Stomach smooth muscle (tissue), 2 donors: Measurements from ENCODE around the gene FAR2.

Experiments
- H3K27ac ChIP-seq: one replicate; pipeline ENCODE4 v1.7.0; 2013; ENCODE audit warnings: mild to moderate bottlenecking, low read length, inconsistent platforms
- H3K27me3 ChIP-seq, 2 donors: one replicate each; pipeline ENCODE4 v1.7.0; 2013; ENCODE audit warnings: low read length in 2 of 2; ENCODE audit not compliant: insufficient read depth in 2 of 2, control insufficient read depth in 1 of 2
- H3K36me3 ChIP-seq, 2 donors: one replicate each; pipeline ENCODE4 v1.7.0; 2013; ENCODE audit warnings: low read length in 2 of 2; ENCODE audit not compliant: control insufficient read depth in 2 of 2, insufficient read depth in 2 of 2
- H3K4me1 ChIP-seq: one replicate; pipeline ENCODE4 v1.7.0; 2013; ENCODE audit warnings: low read length; ENCODE audit not compliant: control insufficient read depth, insufficient read depth
- H3K4me3 ChIP-seq, 2 donors: one replicate each; pipeline ENCODE4 v1.7.0; 2013; ENCODE audit warnings: low read length in 2 of 2
- H3K9ac ChIP-seq, 2 donors: one replicate each; pipeline ENCODE4 v1.7.0; 2013; ENCODE audit warnings: low read length in 2 of 2, mild to moderate bottlenecking in 1 of 2
- H3K9me3 ChIP-seq, 2 donors: one replicate each; pipeline ENCODE4 v1.7.0; 2013; ENCODE audit warnings: low read length in 2 of 2; ENCODE audit not compliant: control insufficient read depth in 2 of 2
- donor health status: healthy.
- donor health status: Pancreatic carcinoma.

The FAR2 gene

GRCh38 chr12:29223426-29223825 is 74.3 kb downstream of the FAR2 start:
- Histone ChIP-seq H3K27me3 (no peaks in the 10 kb centered on the region), H3K9ac (no peak overlapping the region), H3K4me3 (no peak overlapping the region), H3K36me3 (no peaks in the 10 kb centered on the region), H3K27ac (no peak overlapping the region), H3K4me1 (no peaks in the 10 kb centered on the region), H3K9me3 (peaks cover 0 to 7% of the 10 kb centered on the region in 2 donors)

- Histone ChIP-seq H3K9ac (no peak overlapping the region), H3K9me3 (peaks cover 0 to 7% of the 10 kb centered on the region in 2 donors), H3K27ac (no peak overlapping the region), H3K4me1 (no peaks in the 10 kb centered on the region), H3K36me3 (no peaks in the 10 kb centered on the region), H3K27me3 (no peaks in the 10 kb centered on the region), H3K4me3 (no peak overlapping the region)
Measured at GRCh38 chr12:29223956-29224543, 75.0 kb downstream of the FAR2 start.

- no peak overlapping the region for H3K9ac ChIP-seq
- H3K4me3 ChIP-seq: no peak overlapping the region
- H3K27ac ChIP-seq: no peak overlapping the region
- H3K36me3 ChIP-seq: no peaks in the 10 kb centered on the region
- no peaks in the 10 kb centered on the region for H3K4me1 ChIP-seq
- no peaks in the 10 kb centered on the region for H3K27me3 ChIP-seq
- H3K9me3 ChIP-seq: peaks cover 0 to 7% of the 10 kb centered on the region in 2 donors
Measured at GRCh38 chr12:29224572-29224971, 75.5 kb downstream of the FAR2 start.

- H3K9ac ChIP-seq: no peak overlapping the region
- H3K4me1 ChIP-seq: no peaks in the 10 kb centered on the region
- H3K9me3 ChIP-seq: peaks cover 0 to 7% of the 10 kb centered on the region in 2 donors
- no peak overlapping the region for H3K4me3 ChIP-seq
- no peaks in the 10 kb centered on the region for H3K36me3 ChIP-seq
- no peaks in the 10 kb centered on the region for H3K27me3 ChIP-seq
- no peak overlapping the region for H3K27ac ChIP-seq
Measured at GRCh38 chr12:29225834-29226233, 76.8 kb downstream of the FAR2 start.

- Histone ChIP-seq H3K36me3 (no peaks in the 10 kb centered on the region), H3K27ac (no peak overlapping the region), H3K4me1 (no peaks in the 10 kb centered on the region), H3K9ac (no peak overlapping the region), H3K27me3 (no peaks in the 10 kb centered on the region), H3K9me3 (peaks cover 0 to 4% of the 10 kb centered on the region in 2 donors), H3K4me3 (no peak overlapping the region)
Measured at GRCh38 chr12:29226616-29227015, 77.5 kb downstream of the FAR2 start.

GRCh38 chr12:29228474-29229157 is 79.5 kb downstream of the FAR2 start:
- H3K36me3 ChIP-seq: no peaks in the 10 kb centered on the region
- no peak overlapping the region for H3K9ac ChIP-seq
- H3K4me3 ChIP-seq: no peak overlapping the region
- H3K4me1 ChIP-seq: no peaks in the 10 kb centered on the region
- no peaks in the 10 kb centered on the region for H3K9me3 ChIP-seq
- H3K27ac ChIP-seq: no peak overlapping the region
- no peaks in the 10 kb centered on the region for H3K27me3 ChIP-seq

- Histone ChIP-seq H3K4me1 (no peaks in the 10 kb centered on the region), H3K9ac (no peak overlapping the region), H3K27ac (no peak overlapping the region), H3K4me3 (no peak overlapping the region), H3K27me3 (no peaks in the 10 kb centered on the region), H3K36me3 (no peaks in the 10 kb centered on the region), H3K9me3 (no peaks in the 10 kb centered on the region)
Measured at GRCh38 chr12:29229158-29229505, 80.1 kb downstream of the FAR2 start.

GRCh38 chr12:29229937-29230336 is 80.9 kb downstream of the FAR2 start:
- no peaks in the 10 kb centered on the region for H3K27me3 ChIP-seq
- H3K9ac ChIP-seq: no peak overlapping the region
- no peak overlapping the region for H3K4me3 ChIP-seq
- no peaks in the 10 kb centered on the region for H3K9me3 ChIP-seq
- no peaks in the 10 kb centered on the region for H3K4me1 ChIP-seq
- no peaks in the 10 kb centered on the region for H3K36me3 ChIP-seq
- no peak overlapping the region for H3K27ac ChIP-seq

GRCh38 chr12:29230800-29231560 is 81.9 kb downstream of the FAR2 start:
- no peaks in the 10 kb centered on the region for H3K27me3 ChIP-seq
- no peak overlapping the region for H3K9ac ChIP-seq
- no peak overlapping the region for H3K27ac ChIP-seq
- H3K36me3 ChIP-seq: no peaks in the 10 kb centered on the region
- no peaks in the 10 kb centered on the region for H3K4me1 ChIP-seq
- no peak overlapping the region for H3K4me3 ChIP-seq
- H3K9me3 ChIP-seq: no peaks in the 10 kb centered on the region

- H3K27me3 ChIP-seq: no peaks in the 10 kb centered on the region
- no peak overlapping the region for H3K27ac ChIP-seq
- H3K9me3 ChIP-seq: no peaks in the 10 kb centered on the region
- H3K4me1 ChIP-seq: no peaks in the 10 kb centered on the region
- no peak overlapping the region for H3K9ac ChIP-seq
- no peaks in the 10 kb centered on the region for H3K36me3 ChIP-seq
- H3K4me3 ChIP-seq: no peak overlapping the region
Measured at GRCh38 chr12:29232086-29232485, 83.0 kb downstream of the FAR2 start.

- Histone ChIP-seq H3K4me3 (no peak overlapping the region), H3K9me3 (no peaks in the 10 kb centered on the region), H3K9ac (no peak overlapping the region)
Measured at GRCh38 chr12:29234552-29234951, 85.5 kb downstream of the FAR2 start.

More at GRCh38 chr12:29234552-29234951, 85.5 kb downstream of the FAR2 start:
- no peaks in the 10 kb centered on the region for H3K36me3 ChIP-seq
- no peak overlapping the region for H3K27ac ChIP-seq
- no peaks in the 10 kb centered on the region for H3K4me1 ChIP-seq
- no peaks in the 10 kb centered on the region for H3K27me3 ChIP-seq
